HCT116 (cell line): ENCODE measurements around the gene NINJ2. TPM values are rescaled to one million over a fixed set of nuclear protein-coding genes. Genes with fewer than 3 reads are reported as not detected.

Source experiments
- ATAC-seq: fragments of 200-7000 bp; cut with Tn5 transposase; 2 replicates; pipeline ENCODE4 v1.9.1; 2020; ENCODE audit warnings: mild to moderate bottlenecking, moderate library complexity
- BruUV-seq: library from RNA; stranded (reverse); fragments of 400-500 nt; replicated peaks from 2 replicates; lab custom pipeline; 2021; lab: Mats Ljungman, UMichigan
- CTCF ChIA-PET: fragments of 300-600 bp; sonication (Branson Sonifier 250); formaldehyde crosslinking; loops from one replicate; lab custom pipeline; 2021; ENCODE audit warnings: antibody characterized with exemption; lab: Charles Lee
- POLR2A ChIA-PET: fragments of 300-600, 350-600 bp; sonication (Branson Sonifier 250); formaldehyde crosslinking; loops from one replicate; lab custom pipeline; 2021; ENCODE audit warnings: antibody characterized with exemption; lab: Charles Lee
- RAD21 ChIA-PET, 2 experiments: fragments of 300-600 bp; sonication (Branson Sonifier 250); formaldehyde crosslinking; loops; one replicate each; lab custom pipeline; 2023; ENCODE audit warnings: low total read pairs in 2 of 2; ENCODE audit not compliant: uncharacterized antibody in 2 of 2, unreplicated experiment in 2 of 2, low non-redundant PET in 1 of 2; lab: Charles Lee
- DNase-seq: peaks from one replicate; pipeline ENCODE4 v3.0.0-alpha.2; 2010; ENCODE audit warnings: low read depth, low spot score
- H2AFZ ChIP-seq: fragments of 200-600 bp; shearing (Covaris generic), sonication (generic); 2 replicates; pipeline ENCODE4 v1.6.1; 2017; ENCODE audit warnings: low read depth, mixed run types, mixed read lengths, antibody characterized with exemption, low read length; ENCODE audit not compliant: poor library complexity, severe bottlenecking
- H3K27ac ChIP-seq: 2 replicates; pipeline ENCODE4 v1.5.1; 2012; ENCODE audit warnings: low read depth, low read length
- H3K27me3 ChIP-seq: fragments of 200-600 bp; sonication (generic); 2 replicates; pipeline ENCODE4 v1.6.1; 2016; ENCODE audit warnings: mixed run types, low read length, mixed read lengths; ENCODE audit not compliant: insufficient read depth
- H3K36me3 ChIP-seq, 2 experiments: fragments of 200-500 bp in 1 of 2; fragments of 200-600 bp in 1 of 2; sonication (Bioruptor generic) in 1 of 2; sonication (generic) in 1 of 2; 2 replicates each; pipeline versions ENCODE4 v1.5.1 to v1.6.1; 2014 to 2016; ENCODE audit warnings: low read length in 2 of 2, inconsistent platforms in 1 of 2, mixed read lengths in 1 of 2, mixed run types in 1 of 2; ENCODE audit not compliant: insufficient read depth in 2 of 2, control insufficient read depth in 1 of 2
- H3K4me1 ChIP-seq, 2 experiments: fragments of 200-600 bp in 1 of 2; sonication (generic) in 1 of 2; 2 replicates each; pipeline versions ENCODE4 v1.5.1 to v1.6.1; 2012 to 2017; ENCODE audit warnings: low read length in 2 of 2, inconsistent platforms in 1 of 2, mild to moderate bottlenecking in 1 of 2, mixed read lengths in 1 of 2, mixed run types in 1 of 2, moderate library complexity in 1 of 2; ENCODE audit not compliant: insufficient read depth in 2 of 2, control insufficient read depth in 1 of 2
- H3K4me2 ChIP-seq: fragments of 200-600 bp; sonication (generic); 2 replicates; pipeline ENCODE4 v1.6.1; 2017; ENCODE audit warnings: mixed run types, low read length, mixed read lengths
- H3K4me3 ChIP-seq, 2 experiments: fragments of 200-600 bp in 1 of 2; sonication (generic) in 1 of 2; replicated peaks in 1 of 2; 2 replicates each; pipeline ENCODE4 v1.5.1; 2011 to 2016; ENCODE audit warnings: low read length in 2 of 2, control low read depth in 1 of 2, low read depth in 1 of 2, mild to moderate bottlenecking in 1 of 2, mixed read lengths in 1 of 2, mixed run types in 1 of 2
- H3K79me2 ChIP-seq: fragments of 200-600 bp; sonication (generic); 2 replicates; pipeline ENCODE4 v1.6.1; 2017; ENCODE audit warnings: mild to moderate bottlenecking, mixed run types, low read length, moderate library complexity, mixed read lengths; ENCODE audit not compliant: insufficient read depth
- H3K9ac ChIP-seq: fragments of 200-600 bp; sonication (generic); 2 replicates; pipeline ENCODE4 v1.6.1; 2016; ENCODE audit warnings: low read length, mixed read lengths
- H3K9me2 ChIP-seq: fragments of 200-600 bp; sonication (generic), shearing (Covaris generic); 2 replicates; pipeline ENCODE4 v1.6.1; 2017; ENCODE audit warnings: mixed run types, mild to moderate bottlenecking, moderate library complexity; ENCODE audit not compliant: insufficient read depth
- H3K9me3 ChIP-seq, 2 experiments: fragments of 200-500 bp in 1 of 2; fragments of 200-600 bp in 1 of 2; sonication (Bioruptor generic) in 1 of 2; sonication (generic) in 1 of 2; 2 replicates each; pipeline ENCODE4 v1.6.1; 2014 to 2017; ENCODE audit warnings: low read length in 2 of 2, mixed read lengths in 2 of 2, inconsistent platforms in 1 of 2, low read depth in 1 of 2, mild to moderate bottlenecking in 1 of 2, mixed run types in 1 of 2, moderate library complexity in 1 of 2; ENCODE audit not compliant: control insufficient read depth in 1 of 2, insufficient read depth in 1 of 2
- H4K20me1 ChIP-seq: fragments of 200-600 bp; sonication (generic), shearing (Covaris generic); 2 replicates; pipeline ENCODE4 v1.6.1; 2017; ENCODE audit warnings: mixed run types, mild to moderate bottlenecking, moderate library complexity; ENCODE audit not compliant: insufficient read depth
- CBX3 ChIP-seq: IDR thresholded peaks from 2 replicates; pipeline ENCODE4 v1.6.1; 2012; ENCODE audit warnings: low read depth
- EGR1 ChIP-seq: IDR thresholded peaks from 2 replicates; pipeline ENCODE4 v1.6.1; 2012; ENCODE audit warnings: low read depth
- ELF1 ChIP-seq: IDR thresholded peaks from 2 replicates; pipeline ENCODE4 v1.6.1; 2012; ENCODE audit warnings: low read depth, borderline replicate concordance
- ZFX ChIP-seq: fragments of 450-650 bp; IDR thresholded peaks from 2 replicates; pipeline ENCODE4 v1.6.1; 2017
- intact Hi-C: fragments of 100-400 bp; cut with micrococcal nuclease; formaldehyde crosslinking; loops from 2 replicates; pipeline ENCODE4 v1.10.0; 2022
- total RNA-seq: library from RNA; stranded (reverse); gene quantifications from one replicate; pipeline ENCODE4 v1.2.1, GENCODE V29; 2021; ENCODE audit not compliant: unreplicated experiment
- TF ChIP-seq, protein P1 (sequence below): IDR thresholded peaks from 2 replicates; pipeline ENCODE4 v1.6.1; 2012; ENCODE audit warnings: low read depth

Gene NINJ2
- total RNA-seq, 1 experiment from 2014 or later: not detected

DNA sequence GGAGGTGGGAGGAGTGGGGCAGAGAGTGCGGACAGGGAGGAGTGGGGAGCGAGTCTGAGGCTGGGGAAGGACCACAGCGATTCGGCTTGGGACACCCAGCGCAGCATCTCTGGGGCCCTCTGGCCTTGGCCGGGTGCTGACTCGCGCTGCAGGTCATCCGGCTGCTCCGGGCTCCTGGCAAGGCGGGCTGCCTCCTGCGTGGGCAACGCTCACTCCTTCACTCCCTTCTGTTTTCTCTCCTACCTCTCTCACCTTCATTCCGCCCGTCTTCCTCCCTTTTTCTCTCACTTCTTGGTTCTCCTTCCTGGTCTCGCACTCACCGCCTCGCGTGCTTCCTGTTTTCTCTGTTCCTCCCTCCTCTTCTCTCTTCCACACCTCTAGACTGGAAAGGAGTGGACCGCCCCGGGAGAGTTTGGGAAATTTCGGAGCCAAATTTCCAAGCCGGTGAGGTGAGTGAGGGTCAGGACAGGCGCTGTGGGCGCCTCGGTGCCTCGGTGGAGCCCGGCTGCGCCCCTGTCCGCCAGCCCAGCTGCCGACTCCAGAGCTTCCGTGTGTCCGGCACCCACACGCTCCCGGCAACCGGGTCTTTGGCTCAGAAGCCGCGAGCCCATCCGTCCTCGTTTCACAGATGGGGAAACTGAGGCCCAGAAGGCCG lies 116.9 kb downstream of the NINJ2 start:
- Histone ChIP-seq H3K9ac (no peak overlapping the region), H3K4me2 (no peak overlapping the region)
- CTCF ChIA-PET: interaction anchor here (1.3 to 2.6 kb wide), 4 partner anchors 8 to 1037 kb away, joined by 3 to 22 read pairs (median 6); no protein-coding TSS in a partner anchor

More for the DNA sequence above, 116.9 kb downstream of the NINJ2 start:
- Histone ChIP-seq H3K4me1 (peaks cover 0 to 4% of the 10 kb centered on the region in 2 experiments; a peak in 1 of 4 replicates), H3K27me3 (no peaks in the 10 kb centered on the region), H3K4me3 (no peak overlapping the region), H3K27ac (no peak overlapping the region), H3K9me3 (no peaks in the 10 kb centered on the region), H3K36me3 (no peaks in the 10 kb centered on the region), H3K9me2 (no peaks in the 10 kb centered on the region), H2AFZ (no peak overlapping the region), H4K20me1 (no peaks in the 10 kb centered on the region), H3K79me2 (no peaks in the 10 kb centered on the region)
- BruUV-seq: no TSS peak
- ATAC-seq: peak; percentile 33
- POLR2A ChIA-PET: no interaction called here
- TF ChIP-seq, protein P1, sequence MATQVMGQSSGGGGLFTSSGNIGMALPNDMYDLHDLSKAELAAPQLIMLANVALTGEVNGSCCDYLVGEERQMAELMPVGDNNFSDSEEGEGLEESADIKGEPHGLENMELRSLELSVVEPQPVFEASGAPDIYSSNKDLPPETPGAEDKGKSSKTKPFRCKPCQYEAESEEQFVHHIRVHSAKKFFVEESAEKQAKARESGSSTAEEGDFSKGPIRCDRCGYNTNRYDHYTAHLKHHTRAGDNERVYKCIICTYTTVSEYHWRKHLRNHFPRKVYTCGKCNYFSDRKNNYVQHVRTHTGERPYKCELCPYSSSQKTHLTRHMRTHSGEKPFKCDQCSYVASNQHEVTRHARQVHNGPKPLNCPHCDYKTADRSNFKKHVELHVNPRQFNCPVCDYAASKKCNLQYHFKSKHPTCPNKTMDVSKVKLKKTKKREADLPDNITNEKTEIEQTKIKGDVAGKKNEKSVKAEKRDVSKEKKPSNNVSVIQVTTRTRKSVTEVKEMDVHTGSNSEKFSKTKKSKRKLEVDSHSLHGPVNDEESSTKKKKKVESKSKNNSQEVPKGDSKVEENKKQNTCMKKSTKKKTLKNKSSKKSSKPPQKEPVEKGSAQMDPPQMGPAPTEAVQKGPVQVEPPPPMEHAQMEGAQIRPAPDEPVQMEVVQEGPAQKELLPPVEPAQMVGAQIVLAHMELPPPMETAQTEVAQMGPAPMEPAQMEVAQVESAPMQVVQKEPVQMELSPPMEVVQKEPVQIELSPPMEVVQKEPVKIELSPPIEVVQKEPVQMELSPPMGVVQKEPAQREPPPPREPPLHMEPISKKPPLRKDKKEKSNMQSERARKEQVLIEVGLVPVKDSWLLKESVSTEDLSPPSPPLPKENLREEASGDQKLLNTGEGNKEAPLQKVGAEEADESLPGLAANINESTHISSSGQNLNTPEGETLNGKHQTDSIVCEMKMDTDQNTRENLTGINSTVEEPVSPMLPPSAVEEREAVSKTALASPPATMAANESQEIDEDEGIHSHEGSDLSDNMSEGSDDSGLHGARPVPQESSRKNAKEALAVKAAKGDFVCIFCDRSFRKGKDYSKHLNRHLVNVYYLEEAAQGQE: no peak
- TF ChIP-seq ZFX (no peak), CBX3 (no peak), EGR1 (no peak), ELF1 (no peak)
- no peak for DNase-seq
- RAD21 ChIA-PET: interaction anchor here (0.7 to 1.5 kb wide), 2 partner anchors 92 to 104 kb away, joined by 3 read pairs; no protein-coding TSS in a partner anchor
- intact Hi-C loops: no loop called here
